Kasumi-1 (cell line): ENCODE data around the gene ZNF165.
A peak's percentile ranks its signal among the peaks of the same experiment; 100 is the strongest.
"Not testable (repeated sequence)": the region's sequence is repeated elsewhere in the genome, so short reads cannot be mapped to it uniquely, and the experiment has no call there.

Source experiments
- DNase-seq, 2 experiments: peaks; one replicate each; lab custom pipeline; 2025; lab: John Stamatoyannopoulos, UW

The ZNF165 gene

DNA sequence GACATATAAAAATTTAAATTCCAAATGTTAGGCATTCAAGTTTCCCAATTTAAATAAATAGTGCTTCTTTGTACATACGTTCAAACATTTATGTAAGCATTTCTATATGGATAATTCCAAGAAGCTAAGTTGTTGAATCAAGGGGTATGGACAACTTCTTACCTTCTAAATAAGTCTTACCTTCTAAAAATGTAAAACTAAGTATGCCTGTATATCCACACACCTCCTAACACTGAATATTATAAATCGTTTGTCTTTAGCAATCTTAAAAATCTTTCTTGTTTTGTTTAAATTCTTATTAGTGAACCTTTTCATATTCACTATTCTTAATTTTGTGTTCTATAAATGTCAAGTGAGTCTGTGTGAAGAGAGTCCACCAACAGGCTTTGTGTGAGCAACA, 41.5 kb downstream of the ZNF165 start:
- DNase-seq, result no peak

DNA sequence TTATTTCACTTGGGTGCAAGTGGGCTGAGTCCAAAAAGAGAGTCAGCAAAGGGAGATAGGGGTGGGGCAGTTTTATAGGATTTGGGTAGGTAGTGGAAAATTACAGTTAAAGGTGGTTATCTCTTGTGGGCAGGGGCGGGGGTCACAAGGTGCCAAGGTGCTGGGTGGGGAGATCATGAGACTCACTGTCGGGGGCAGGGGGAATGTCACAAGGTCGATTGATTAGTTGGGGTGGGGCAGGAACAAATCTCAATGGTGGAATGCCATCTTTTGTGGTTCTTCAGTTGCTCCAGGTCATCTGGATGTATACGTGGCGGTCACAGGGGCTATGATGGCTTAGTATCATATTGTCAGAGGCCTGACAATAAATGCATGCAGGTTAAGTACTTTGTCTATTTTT, 41.9 kb downstream of the ZNF165 start:
- DNase-seq, result not testable (repeated sequence)

DNA sequence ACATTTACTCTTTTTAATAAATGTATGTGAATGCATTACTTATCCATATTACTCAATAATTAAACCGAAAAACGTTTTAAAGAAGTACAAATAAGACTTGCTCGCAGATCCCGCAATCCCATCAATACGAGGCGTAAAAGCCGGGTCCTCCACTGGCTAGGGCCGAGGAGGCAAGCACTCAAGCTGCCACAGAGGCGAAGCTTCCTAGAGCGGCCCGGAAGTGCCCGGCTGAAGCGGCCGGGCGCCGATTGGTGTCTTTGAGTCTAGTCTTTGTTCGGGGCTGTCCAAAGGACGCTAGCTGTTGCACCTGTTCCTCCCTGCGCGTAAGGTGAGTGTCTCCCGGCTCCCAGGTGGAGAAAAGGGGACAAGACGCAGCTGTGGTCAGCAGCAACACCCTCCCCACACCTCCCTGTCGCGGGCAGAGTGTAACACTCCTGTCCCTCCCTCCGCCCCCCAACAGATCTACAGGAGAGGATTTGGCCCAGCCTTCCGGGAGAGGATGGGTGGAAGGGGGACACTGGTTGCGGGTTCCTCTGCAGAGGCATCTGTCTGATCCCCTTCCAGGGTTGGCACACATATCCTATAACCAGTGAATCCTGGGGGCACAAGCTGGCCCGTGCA, 44.1 kb downstream of the ZNF165 start, which contains the start of gene ZSCAN16:
Gene ZSCAN16, plus strand, starts transcription at position 260 of the 621 bp plus-strand sequence. CDS start 835 bp downstream, outside the sequence.
- DNase-seq, result peak; percentile 84

DNA sequence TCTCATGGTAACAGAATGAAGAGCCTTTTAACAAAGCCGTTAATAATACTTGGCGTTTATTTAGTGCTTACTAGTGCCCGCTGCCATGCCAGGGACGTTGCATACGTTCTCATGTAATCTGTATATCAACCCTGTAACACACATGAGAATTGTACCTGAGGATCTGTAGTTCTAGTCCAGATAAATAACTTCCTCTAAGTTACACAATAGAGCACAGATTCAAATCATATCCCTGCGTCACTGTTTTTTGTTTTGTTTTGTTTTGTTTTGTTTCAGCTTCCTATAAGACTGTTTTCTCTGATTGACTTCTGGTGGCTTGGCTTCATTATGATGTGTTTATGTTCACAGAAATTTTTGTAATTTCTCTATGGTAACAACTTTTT, 44.6 kb downstream of the ZNF165 start:
- DNase-seq, result peak in 1 of 2 experiments; percentile 12

DNA sequence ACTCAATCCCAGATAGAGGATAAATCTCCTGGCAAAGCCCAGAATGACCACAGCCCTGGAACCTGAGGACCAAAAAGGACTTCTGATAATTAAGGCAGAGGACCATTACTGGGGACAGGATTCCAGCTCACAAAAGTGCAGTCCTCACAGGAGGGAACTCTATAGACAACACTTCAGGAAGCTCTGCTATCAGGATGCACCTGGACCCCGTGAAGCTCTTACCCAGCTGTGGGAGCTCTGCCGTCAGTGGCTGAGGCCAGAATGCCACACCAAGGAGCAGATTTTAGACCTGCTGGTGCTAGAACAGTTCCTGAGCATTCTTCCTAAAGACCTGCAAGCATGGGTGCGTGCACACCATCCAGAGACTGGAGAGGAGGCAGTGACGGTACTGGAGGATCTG, 45.0 kb downstream of the ZNF165 start:
- DNase-seq, result no peak

DNA sequence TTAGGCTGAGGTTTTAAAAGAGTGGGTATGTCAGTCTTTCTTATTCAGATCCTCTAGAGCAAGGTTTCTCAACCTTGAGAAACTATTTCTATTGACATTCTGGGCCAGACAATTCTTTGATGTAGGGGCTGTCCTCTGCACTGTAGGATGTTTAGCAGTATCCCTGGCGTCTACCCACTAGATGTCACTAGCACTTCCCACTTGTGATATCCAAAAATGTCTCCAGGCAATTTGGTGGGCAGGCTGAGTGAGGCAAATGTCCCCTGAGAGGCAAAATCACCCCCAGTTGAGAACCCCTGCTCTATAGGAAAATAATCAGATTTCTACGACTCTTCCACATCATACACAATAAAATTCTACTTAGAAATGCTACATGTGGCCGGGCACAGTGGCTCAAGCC, 53.6 kb downstream of the ZNF165 start:
- peak; percentile 68 to 73 for DNase-seq

DNA sequence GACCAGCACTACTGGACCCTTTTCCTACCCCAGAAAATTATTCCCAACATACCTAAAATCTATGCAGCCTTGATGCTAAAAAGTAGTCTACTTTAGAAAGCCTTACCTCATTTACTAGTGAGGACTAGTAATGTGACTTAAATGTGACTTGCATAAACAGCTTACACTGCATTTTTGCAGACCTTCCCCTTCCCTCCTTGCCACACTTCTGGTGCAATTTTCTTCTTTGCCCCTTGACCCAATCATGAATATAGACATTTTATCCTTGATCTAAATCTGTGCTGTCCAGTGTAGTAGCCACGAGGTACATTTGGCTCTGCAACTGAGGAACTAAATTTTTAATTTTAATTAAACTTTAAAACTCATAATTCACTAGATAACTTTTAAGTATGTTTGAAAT, 54.3 kb downstream of the ZNF165 start:
- DNase-seq, result peak in 1 of 2 experiments; percentile 2

DNA sequence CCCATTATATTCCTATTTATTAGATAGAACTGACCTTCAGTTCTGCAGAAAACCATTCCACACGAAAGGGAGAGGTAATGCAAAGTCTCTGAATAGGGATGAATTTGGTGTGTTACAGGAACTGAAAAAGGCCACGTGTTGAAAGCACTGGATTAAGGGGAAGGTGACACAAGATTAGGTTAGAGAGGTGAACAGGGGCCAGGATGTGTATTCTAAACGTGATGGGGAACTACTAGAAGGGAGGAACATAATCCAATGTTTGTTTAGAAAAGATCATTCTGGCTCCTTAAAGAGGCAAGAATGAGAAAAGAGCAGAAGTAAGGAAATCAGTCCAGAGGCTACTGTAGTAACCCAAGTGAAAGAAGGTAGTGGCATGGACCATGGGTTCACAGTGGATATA, 55.0 kb downstream of the ZNF165 start:
- peak; percentile 10 to 39 for DNase-seq

DNA sequence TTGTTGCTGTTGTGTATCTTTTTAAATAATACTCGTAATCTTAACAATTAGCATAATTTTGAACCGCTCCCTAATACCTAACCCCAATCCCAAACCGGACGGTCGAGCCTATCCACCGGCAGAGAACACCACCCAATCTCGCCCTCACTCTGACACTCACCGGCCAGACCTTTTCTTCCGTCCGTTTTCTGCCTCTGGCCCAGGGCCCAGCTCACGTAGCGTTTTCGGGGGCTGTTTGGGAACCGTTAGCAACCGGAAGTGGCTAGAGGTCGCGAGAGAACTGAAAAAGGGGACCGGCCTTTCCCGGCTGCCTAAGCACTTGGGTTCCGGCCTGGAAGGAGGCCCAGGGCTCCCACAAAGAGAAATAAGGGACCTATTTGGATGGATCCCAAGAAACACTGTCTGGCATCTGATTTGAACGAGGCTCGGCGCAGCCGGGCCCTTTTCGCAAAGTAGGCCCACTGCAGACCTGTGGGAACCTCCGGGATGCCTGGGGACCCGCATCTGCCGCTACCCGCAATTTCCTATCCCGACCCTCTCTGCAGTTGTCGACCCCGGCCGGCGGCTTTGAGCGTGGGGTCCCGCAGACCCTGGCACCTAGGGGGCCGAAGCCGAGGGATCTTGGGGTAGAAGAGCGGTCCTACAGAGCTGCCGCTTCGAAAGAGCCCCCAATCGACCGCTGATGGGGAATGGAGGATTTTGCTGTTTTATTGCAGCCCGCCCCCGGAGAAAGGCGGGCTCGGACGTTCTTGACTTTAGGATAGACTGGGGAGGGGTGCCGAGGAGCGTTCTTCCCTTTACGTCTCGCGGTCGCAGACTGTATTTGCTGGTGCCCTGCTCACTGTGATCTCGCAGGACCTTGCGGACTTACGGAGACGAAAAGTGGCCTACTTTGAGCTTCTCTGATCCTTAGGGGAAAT, 56.5 kb downstream of the ZNF165 start:
- DNase-seq, result peak; percentile 90 to 92

DNA sequence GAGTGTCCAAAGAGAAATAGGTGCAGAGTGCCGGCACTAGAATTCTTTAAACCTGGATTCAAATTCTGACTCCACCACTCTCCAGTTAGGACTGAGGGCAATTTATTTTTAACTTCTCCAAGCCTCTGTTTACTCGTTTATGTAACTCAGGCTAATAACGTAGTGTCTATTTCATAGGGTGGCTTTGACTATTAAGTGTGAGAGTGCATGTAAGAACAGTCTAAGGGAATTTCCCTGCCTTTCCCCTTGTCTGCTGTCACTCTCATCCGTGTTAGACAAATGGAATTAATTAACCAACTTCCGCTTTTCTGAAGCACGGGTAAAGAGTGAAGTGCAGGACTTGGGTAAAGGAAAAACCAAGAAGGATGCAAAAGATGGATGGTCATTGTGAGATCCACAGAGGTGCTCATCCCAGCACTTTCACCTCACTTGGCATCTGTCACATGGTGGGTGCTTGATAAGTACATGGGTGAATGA, 57.2 kb downstream of the ZNF165 start:
- peak; percentile 66 for DNase-seq
